ENCODE data around the gene GARS1.

Gene GARS1

DNA sequence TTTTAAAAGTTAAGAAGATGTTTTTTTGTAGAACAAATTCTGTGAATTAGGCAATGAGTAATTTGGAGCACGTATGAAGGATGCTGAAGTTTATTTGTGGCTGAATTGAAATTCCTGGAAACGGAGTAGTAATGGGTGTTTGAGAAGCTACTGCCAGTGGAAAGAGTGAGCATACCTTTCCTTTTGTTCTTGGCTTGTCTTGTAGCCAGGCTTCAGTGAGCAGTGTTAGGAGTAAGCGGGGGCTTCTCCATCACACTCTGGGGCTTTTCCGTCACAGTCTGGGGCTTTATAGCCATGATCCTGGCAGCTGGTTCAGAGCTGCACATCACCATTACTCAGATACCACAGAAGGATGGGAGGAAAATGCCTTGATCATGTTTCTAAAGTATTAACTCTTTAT, 32.3 kb downstream of the GARS1 start:
- Histone ChIP-seq H3K79me2 (ENCODE audit: control insufficient read depth, low read length) (peaks cover 7% of the 10 kb centered on the region; the same call in 1 of the 2 replicates), H3K27ac (ENCODE audit: low read depth, low read length) (no peak overlapping the region), H3K9me3 (ENCODE audit: control insufficient read depth, insufficient read depth, low read length) (no peaks in the 10 kb centered on the region), H3K36me3 (ENCODE audit: control insufficient read depth, low read length) (peaks cover 100% of the 10 kb centered on the region), H3K4me1 (ENCODE audit: control insufficient read depth, low read length) (no peaks in the 10 kb centered on the region), H3K27me3 (ENCODE audit: control insufficient read depth, low read length) (no peaks in the 10 kb centered on the region), H3K4me2 (ENCODE audit: low read length) (no peak overlapping the region), H3K9me2 (replicated peaks; ENCODE audit: control insufficient read depth, low read length) (no peaks in the 10 kb centered on the region), H3K4me3 (ENCODE audit: low read length) (no peak overlapping the region), H3F3A (ENCODE audit: control insufficient read depth, insufficient read depth) (peaks cover 4% of the 10 kb centered on the region; the same call in 1 of the 2 replicates), H4K20me1 (ENCODE audit: control insufficient read depth, insufficient read depth, low read depth, low read length) (no peaks in the 10 kb centered on the region)
- TF ChIP-seq EZH2phosphoT487 (IDR thresholded peaks at IDR 0.05; ENCODE audit: borderline replicate concordance, low read length) (no peak), CTCF (IDR thresholded peaks at IDR 0.05; ENCODE audit: low read depth, low read length, poor library complexity, severe bottlenecking) (no peak)

DNA sequence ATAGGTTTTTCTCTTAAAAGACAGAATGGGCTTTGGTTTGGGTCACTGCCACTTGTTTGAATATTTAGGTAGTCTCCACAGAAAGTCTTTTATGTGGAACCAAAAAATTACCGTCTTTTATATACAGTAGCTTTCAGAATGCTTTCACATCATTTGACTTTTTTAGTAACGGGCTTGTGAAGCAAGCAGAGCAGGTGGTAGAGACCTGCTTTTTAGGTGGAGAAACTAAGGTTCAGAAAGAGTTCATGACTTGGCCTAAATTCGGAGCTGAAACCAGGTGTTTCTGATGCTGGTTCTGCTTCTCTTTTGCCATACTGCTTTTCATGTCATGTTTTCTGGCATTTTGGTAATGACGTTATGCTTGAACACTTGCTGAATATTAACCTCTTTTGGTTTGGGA, 36.3 kb downstream of the GARS1 start:
- Histone ChIP-seq H3K4me2 (ENCODE audit: low read length) (no peak overlapping the region), H3K27ac (ENCODE audit: low read depth, low read length) (no peak overlapping the region), H3F3A (ENCODE audit: control insufficient read depth, insufficient read depth) (no peaks in the 10 kb centered on the region), H3K4me1 (ENCODE audit: control insufficient read depth, low read length) (no peaks in the 10 kb centered on the region), H3K27me3 (ENCODE audit: control insufficient read depth, low read length) (no peaks in the 10 kb centered on the region), H3K9me2 (replicated peaks; ENCODE audit: control insufficient read depth, low read length) (no peaks in the 10 kb centered on the region), H3K4me3 (ENCODE audit: low read length) (no peak overlapping the region), H3K9me3 (ENCODE audit: control insufficient read depth, insufficient read depth, low read length) (no peaks in the 10 kb centered on the region), H3K36me3 (ENCODE audit: control insufficient read depth, low read length) (peaks cover 100% of the 10 kb centered on the region), H3K79me2 (ENCODE audit: control insufficient read depth, low read length) (peaks cover 27% of the 10 kb centered on the region), H4K20me1 (ENCODE audit: control insufficient read depth, insufficient read depth, low read depth, low read length) (no peaks in the 10 kb centered on the region)
- TF ChIP-seq CTCF (IDR thresholded peaks at IDR 0.05; ENCODE audit: low read depth, low read length, poor library complexity, severe bottlenecking): no peak
- TF ChIP-seq EZH2phosphoT487 (IDR thresholded peaks at IDR 0.05; ENCODE audit: borderline replicate concordance, low read length): no peak

- Histone ChIP-seq H3K27me3 (ENCODE audit: control insufficient read depth, low read length) (no peaks in the 10 kb centered on the region), H3K27ac (ENCODE audit: low read depth, low read length) (no peak overlapping the region), H3K9me3 (ENCODE audit: control insufficient read depth, insufficient read depth, low read length) (no peaks in the 10 kb centered on the region), H3F3A (ENCODE audit: control insufficient read depth, insufficient read depth) (no peaks in the 10 kb centered on the region), H3K36me3 (ENCODE audit: control insufficient read depth, low read length) (peaks cover 82% of the 10 kb centered on the region), H4K20me1 (ENCODE audit: control insufficient read depth, insufficient read depth, low read depth, low read length) (no peaks in the 10 kb centered on the region), H3K4me3 (ENCODE audit: low read length) (no peak overlapping the region), H3K79me2 (ENCODE audit: control insufficient read depth, low read length) (peaks cover 28% of the 10 kb centered on the region), H3K4me1 (ENCODE audit: control insufficient read depth, low read length) (no peaks in the 10 kb centered on the region), H3K9me2 (replicated peaks; ENCODE audit: control insufficient read depth, low read length) (no peaks in the 10 kb centered on the region), H3K4me2 (ENCODE audit: low read length) (no peak overlapping the region)
- TF ChIP-seq EZH2phosphoT487 (IDR thresholded peaks at IDR 0.05; ENCODE audit: borderline replicate concordance, low read length) (no peak), CTCF (IDR thresholded peaks at IDR 0.05; ENCODE audit: low read depth, low read length, poor library complexity, severe bottlenecking) (no peak)
These were observed 38.5 kb downstream of the GARS1 start for GRCh38 chr7:30633223-30633622.

All from DOHH2 (cell line).